ENCODE measurements around the gene SLC22A12.

DNA sequence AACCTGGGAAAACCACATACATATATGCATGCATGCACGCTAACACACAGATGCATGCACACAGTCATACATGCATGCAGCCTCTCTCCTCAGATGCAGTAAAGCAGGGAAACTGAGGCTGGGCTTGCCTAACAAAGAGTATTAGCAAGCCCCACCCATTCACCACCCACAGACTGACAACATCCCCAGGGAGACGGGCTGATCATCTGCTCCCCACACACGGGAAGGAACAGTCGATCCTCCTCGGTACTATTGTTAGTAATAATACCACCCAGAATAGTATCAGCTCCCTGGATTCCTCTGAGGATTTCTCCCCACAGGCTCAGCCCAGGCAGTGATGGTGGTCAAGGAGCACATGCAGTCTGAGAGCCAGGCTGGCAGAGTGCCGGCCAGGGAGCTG lies 41.2 kb downstream of the SLC22A12 start:
- TF ChIP-seq POLR2A (IDR thresholded peaks at IDR 0.05) (no peak), CTCF (IDR thresholded peaks at IDR 0.05) (no peak)

Measured in right lobe of liver (tissue), 4 donors.